Endothelial cell of umbilical vein (primary cell): ENCODE measurements around the gene PLD6. TPM values are rescaled to one million over a fixed set of nuclear protein-coding genes. Genes with fewer than 3 reads are reported as not detected.

Experiments used
- BruUV-seq: library from RNA; stranded (reverse); fragments of 400-500 nt; replicated peaks from 2 replicates; lab custom pipeline; 2021; lab: Mats Ljungman, UMichigan
- CTCF ChIA-PET: fragments of 300-600, 350-600 bp; sonication (Branson Sonifier 250); formaldehyde crosslinking; loops from one replicate; lab custom pipeline; 2021; ENCODE audit warnings: antibody characterized with exemption, inconsistent platforms; lab: Charles Lee
- POLR2A ChIA-PET: fragments of 300-600, 350-600 bp; sonication (Branson Sonifier 250); formaldehyde crosslinking; loops from one replicate; lab custom pipeline; 2021; ENCODE audit warnings: antibody characterized with exemption, inconsistent platforms; lab: Charles Lee
- DNase-seq: peaks from one replicate; pipeline ENCODE4 v3.0.0-alpha.2; 2011; ENCODE audit warnings: low read depth, low spot score
- FAIRE-seq: peaks from 2 replicates; lab custom pipeline; 2011; peaks lifted over from hg19 to GRCh38; lab: Jason Lieb, UNC
- H2AFZ ChIP-seq: 2 replicates; pipeline ENCODE4 v1.6.0; 2012; ENCODE audit warnings: low read depth, low read length, control low read depth, inconsistent platforms
- H3K27ac ChIP-seq: 2 replicates; pipeline ENCODE4 v1.5.1; 2011; ENCODE audit warnings: low read depth, mild to moderate bottlenecking, control low read depth, low read length, moderate library complexity; ENCODE audit not compliant: insufficient read depth
- H3K27me3 ChIP-seq, 2 experiments: 2 replicates each; pipeline versions ENCODE4 v1.6.0 to v1.6.1; 2011; ENCODE audit warnings: low read length in 2 of 2, mixed read lengths in 1 of 2; ENCODE audit not compliant: control insufficient read depth in 2 of 2, insufficient read depth in 2 of 2
- H3K36me3 ChIP-seq, 2 experiments: 2 replicates in 1 of 2; 3 replicates in 1 of 2; pipeline ENCODE4 v1.5.1; 2011; ENCODE audit warnings: low read length in 2 of 2, mild to moderate bottlenecking in 1 of 2, moderate library complexity in 1 of 2; ENCODE audit not compliant: control insufficient read depth in 2 of 2, insufficient read depth in 2 of 2; ENCODE audit errors: extremely low read depth in 1 of 2
- H3K4me1 ChIP-seq: 3 replicates; pipeline ENCODE4 v1.5.1; 2011; ENCODE audit warnings: mild to moderate bottlenecking, low read length; ENCODE audit not compliant: control insufficient read depth, insufficient read depth; ENCODE audit errors: extremely low read depth
- H3K4me2 ChIP-seq: 2 replicates; pipeline ENCODE4 v1.6.1; 2011; ENCODE audit warnings: low read length, control low read depth, mixed read lengths; ENCODE audit not compliant: insufficient read depth
- H3K4me3 ChIP-seq, 3 experiments: fragments of 200-600 bp in 1 of 3; sonication (generic), shearing (Covaris generic) in 1 of 3; replicated peaks in 1 of 3; 2 replicates each; pipeline ENCODE4 v1.5.1; 2011 to 2016; ENCODE audit warnings: control low read depth in 3 of 3, low read length in 3 of 3, mild to moderate bottlenecking in 2 of 3, inconsistent platforms in 1 of 3, low read depth in 1 of 3, moderate library complexity in 1 of 3; ENCODE audit not compliant: insufficient read depth in 1 of 3
- H3K79me2 ChIP-seq: 2 replicates; pipeline ENCODE4 v1.6.0; 2012; ENCODE audit warnings: low read length, inconsistent platforms; ENCODE audit not compliant: control insufficient read depth, insufficient read depth
- H3K9ac ChIP-seq: replicated peaks from 2 replicates; pipeline ENCODE3; 2011; ENCODE audit warnings: low read length, control low read depth; ENCODE audit not compliant: insufficient read depth; ENCODE audit errors: extremely low read depth
- H3K9me1 ChIP-seq: replicated peaks from 3 replicates; pipeline ENCODE4 v1.6.0; 2011; ENCODE audit warnings: mild to moderate bottlenecking, low read length; ENCODE audit not compliant: control insufficient read depth, insufficient read depth; ENCODE audit errors: extremely low read depth
- H3K9me3 ChIP-seq: replicated peaks from 2 replicates; pipeline ENCODE4 v1.5.1; 2012; ENCODE audit warnings: low read length, inconsistent platforms; ENCODE audit not compliant: control insufficient read depth, insufficient read depth
- H4K20me1 ChIP-seq: replicated peaks from 2 replicates; pipeline ENCODE3; 2011; ENCODE audit warnings: mild to moderate bottlenecking, low read length; ENCODE audit not compliant: control insufficient read depth, insufficient read depth; ENCODE audit errors: extremely low read depth
- EZH2 ChIP-seq: IDR thresholded peaks from 2 replicates; pipeline ENCODE4 v1.6.1; 2012; ENCODE audit warnings: borderline replicate concordance, low read depth, mild to moderate bottlenecking, moderate library complexity, low read length, inconsistent platforms; ENCODE audit not compliant: severe bottlenecking
- FOS ChIP-seq: IDR thresholded peaks from 2 replicates; pipeline ENCODE4 v1.6.1; 2011; ENCODE audit warnings: mild to moderate bottlenecking, low read length, moderate library complexity, borderline replicate concordance; ENCODE audit not compliant: insufficient read depth
- GATA2 ChIP-seq: IDR thresholded peaks from 2 replicates; pipeline ENCODE4 v1.7.0; 2011; ENCODE audit warnings: low read depth, mild to moderate bottlenecking, moderate library complexity, mixed read lengths, low read length; ENCODE audit not compliant: insufficient read length, insufficient read depth
- JUN ChIP-seq: IDR thresholded peaks from 2 replicates; pipeline ENCODE4 v1.6.1; 2011; ENCODE audit warnings: borderline replicate concordance, low read depth; ENCODE audit not compliant: insufficient read length, insufficient read depth
- MAX ChIP-seq: IDR thresholded peaks from 2 replicates; pipeline ENCODE4 v1.6.1; 2011; ENCODE audit not compliant: insufficient read depth, insufficient read length
- MYC ChIP-seq: IDR thresholded peaks from one replicate; pipeline ENCODE4 v1.6.1; 2011; ENCODE audit warnings: mild to moderate bottlenecking, low read depth, low read length
- POLR2A ChIP-seq: IDR thresholded peaks from 2 replicates; pipeline ENCODE4 v1.6.1; 2012; ENCODE audit warnings: low read depth, mild to moderate bottlenecking, control low read depth, low read length
- POLR2AphosphoS5 ChIP-seq: IDR thresholded peaks from 2 replicates; pipeline ENCODE4 v1.6.1; 2012; ENCODE audit warnings: low read depth, mild to moderate bottlenecking, control low read depth, low read length, moderate library complexity; ENCODE audit not compliant: insufficient read depth
- dilution Hi-C: fragments of 300-500 bp; cut with MboI; formaldehyde crosslinking; loops from one replicate; pipeline ENCODE4 v1.15.0; 2019; ENCODE audit warnings: low sequenced_read_pairs; ENCODE audit not compliant: extremely low pct_ligation_motif_present
- intact Hi-C: fragments of 100-400 bp; cut with micrococcal nuclease; formaldehyde crosslinking; loops from one replicate; pipeline ENCODE4 v1.10.0; 2022
- polyA plus RNA-seq, 4 experiments: library from polyadenylated mRNA; depleted of rRNA in 3 of 4; stranded (reverse) in 3 of 4; unstranded in 1 of 4; fragments of >200 nt; gene quantifications; 2 replicates each; pipeline versions ENCODE4 v1.2.1 to v1.2.3, GENCODE V29; 2011 to 2012; ENCODE audit warnings: missing spikeins in 1 of 4
- total RNA-seq: library from RNA; stranded (reverse); gene quantifications from 2 replicates; pipeline ENCODE4 v1.2.3, GENCODE V29; 2021
- TF ChIP-seq, protein P1 (sequence below), 2 donors: IDR thresholded peaks; 1 replicate in 1 of 2; 2 replicates in 1 of 2; pipeline ENCODE4 v1.5.1; 2011; ENCODE audit warnings: low read length in 2 of 2, mild to moderate bottlenecking in 2 of 2, moderate library complexity in 2 of 2, control low read depth in 1 of 2, inconsistent platforms in 1 of 2, low read depth in 1 of 2; ENCODE audit not compliant: insufficient read depth in 1 of 2; ENCODE audit errors: extremely low read depth in 1 of 2

Gene PLD6
- total and polyA plus RNA-seq, 2 donors (not counting 3 experiments of a cell fraction or from before 2014, with no cell fraction given) = 2.9 to 4.4 TPM

DNA sequence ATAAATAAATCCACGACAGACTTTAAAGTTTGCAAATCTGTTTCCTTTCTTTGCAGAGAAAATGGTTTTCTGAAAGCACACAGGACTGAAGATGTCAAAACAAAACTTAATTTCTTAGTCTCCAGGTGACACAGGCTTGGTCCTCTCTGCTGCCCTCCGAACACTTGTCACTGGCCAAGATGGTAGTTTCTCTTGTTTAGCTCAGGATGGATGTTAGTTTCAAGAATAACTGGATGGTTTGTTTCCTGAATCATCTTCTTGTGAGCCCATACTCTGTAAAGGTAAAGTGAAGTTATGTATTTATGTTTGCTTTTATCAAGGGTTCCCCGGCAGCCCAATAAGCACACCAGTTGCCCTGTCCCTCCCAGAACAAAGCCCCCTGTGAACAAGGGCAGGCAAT is 40.7 kb upstream of the PLD6 start:
- Histone ChIP-seq H3K79me2 (no peaks in the 10 kb centered on the region), H3K4me2 (no peak overlapping the region), H3K4me1 (no peaks in the 10 kb centered on the region), H3K36me3 (peaks cover 6 to 24% of the 10 kb centered on the region in 2 experiments), H3K9me1 (no peaks in the 10 kb centered on the region), H3K9me3 (no peaks in the 10 kb centered on the region), H3K27ac (no peak overlapping the region), H3K4me3 (no peak overlapping the region), H3K27me3 (no peaks in the 10 kb centered on the region), H4K20me1 (no peaks in the 10 kb centered on the region), H3K9ac (no peak overlapping the region), H2AFZ (no peak overlapping the region)
- dilution Hi-C loops (no loop called here), intact Hi-C loops (no loop called here)
- no peak for DNase-seq
- ChIA-PET POLR2A (no interaction called here), CTCF (interaction anchor here (1.1 to 1.4 kb wide), 2 partner anchors 11 to 105 kb away, joined by 3 to 10 read pairs; no protein-coding TSS in a partner anchor)
- TF ChIP-seq MYC (no peak), POLR2AphosphoS5 (no peak), FOS (no peak), GATA2 (no peak), EZH2 (no peak), POLR2A (no peak), JUN (no peak), MAX (no peak)
- TF ChIP-seq, protein P1, sequence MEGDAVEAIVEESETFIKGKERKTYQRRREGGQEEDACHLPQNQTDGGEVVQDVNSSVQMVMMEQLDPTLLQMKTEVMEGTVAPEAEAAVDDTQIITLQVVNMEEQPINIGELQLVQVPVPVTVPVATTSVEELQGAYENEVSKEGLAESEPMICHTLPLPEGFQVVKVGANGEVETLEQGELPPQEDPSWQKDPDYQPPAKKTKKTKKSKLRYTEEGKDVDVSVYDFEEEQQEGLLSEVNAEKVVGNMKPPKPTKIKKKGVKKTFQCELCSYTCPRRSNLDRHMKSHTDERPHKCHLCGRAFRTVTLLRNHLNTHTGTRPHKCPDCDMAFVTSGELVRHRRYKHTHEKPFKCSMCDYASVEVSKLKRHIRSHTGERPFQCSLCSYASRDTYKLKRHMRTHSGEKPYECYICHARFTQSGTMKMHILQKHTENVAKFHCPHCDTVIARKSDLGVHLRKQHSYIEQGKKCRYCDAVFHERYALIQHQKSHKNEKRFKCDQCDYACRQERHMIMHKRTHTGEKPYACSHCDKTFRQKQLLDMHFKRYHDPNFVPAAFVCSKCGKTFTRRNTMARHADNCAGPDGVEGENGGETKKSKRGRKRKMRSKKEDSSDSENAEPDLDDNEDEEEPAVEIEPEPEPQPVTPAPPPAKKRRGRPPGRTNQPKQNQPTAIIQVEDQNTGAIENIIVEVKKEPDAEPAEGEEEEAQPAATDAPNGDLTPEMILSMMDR (IDR thresholded peaks at IDR 0.05; ENCODE audit: extremely low read depth in 1 of 2, insufficient read depth in 1 of 2, low read depth in 1 of 2, low read length in 2 of 2) = no peak
- no peak for FAIRE-seq
- no TSS peak for BruUV-seq
